Activated T-cell treated with anti-CD3 and anti-CD28 coated beads, Interleukin-2, amount 50 U/mL, for 1 hour (primary cell): Measurements from ENCODE around the gene EVC2.
"Not testable (repeated sequence)": the region's sequence is repeated elsewhere in the genome, so short reads cannot be mapped to it uniquely, and the experiment has no call there.

Experiments
- DNase-seq: peaks from one replicate; pipeline ENCODE4 v3.0.0-alpha.2; 2020

EVC2 gene

DNA sequence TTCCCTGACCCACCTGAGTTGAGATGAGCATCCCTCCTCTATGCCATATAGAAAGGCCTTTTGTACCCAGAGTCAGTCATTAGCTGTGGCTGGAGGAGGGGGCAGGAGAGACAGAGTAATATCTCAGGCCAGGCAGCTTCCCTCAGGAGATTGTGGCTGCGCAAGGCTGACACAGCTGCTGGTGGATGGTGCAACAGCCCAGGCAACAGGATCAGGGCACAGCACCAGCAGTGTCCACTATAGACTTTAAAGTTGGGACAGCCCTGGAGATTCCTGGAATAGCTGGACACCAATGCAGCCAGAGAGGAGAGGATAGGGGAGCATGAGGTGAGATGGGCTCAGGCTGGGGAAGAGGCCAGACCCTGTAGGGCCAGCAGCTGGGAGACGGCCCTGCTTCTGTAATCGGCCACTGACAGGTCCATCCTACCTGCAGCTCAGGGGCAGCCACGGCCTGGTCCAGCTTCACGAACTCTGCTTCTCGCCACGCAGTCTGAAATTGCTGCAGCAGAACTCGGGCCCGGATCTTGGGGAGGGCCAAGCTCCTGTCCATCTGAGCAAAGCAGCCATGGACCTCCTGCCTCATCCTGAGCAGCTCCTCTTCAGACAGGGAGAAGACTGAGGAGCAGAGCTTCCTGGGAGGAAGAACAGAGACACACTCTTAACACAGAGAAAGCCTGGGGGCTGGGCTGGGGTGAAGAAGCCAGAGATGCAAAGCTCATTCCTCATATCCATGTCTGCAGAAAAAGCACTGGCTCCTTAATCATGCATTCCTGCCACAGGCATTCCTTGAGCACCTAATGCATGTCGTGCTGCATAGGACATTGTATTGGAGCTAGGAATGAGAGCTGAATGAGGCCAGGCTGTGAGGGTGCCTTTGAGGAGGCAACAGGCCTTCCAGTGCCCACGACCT lies 90.1 kb downstream of the EVC2 start:
- no peak for DNase-seq

GRCh38 chr4:5616331-5616950 lies 91.9 kb downstream of the EVC2 start:
- no peak for DNase-seq

GRCh38 chr4:5615496-5616075 lies 92.8 kb downstream of the EVC2 start:
- DNase-seq: no peak

GRCh38 chr4:5611750-5612149 lies 96.6 kb downstream of the EVC2 start:
- DNase-seq: no peak

DNA sequence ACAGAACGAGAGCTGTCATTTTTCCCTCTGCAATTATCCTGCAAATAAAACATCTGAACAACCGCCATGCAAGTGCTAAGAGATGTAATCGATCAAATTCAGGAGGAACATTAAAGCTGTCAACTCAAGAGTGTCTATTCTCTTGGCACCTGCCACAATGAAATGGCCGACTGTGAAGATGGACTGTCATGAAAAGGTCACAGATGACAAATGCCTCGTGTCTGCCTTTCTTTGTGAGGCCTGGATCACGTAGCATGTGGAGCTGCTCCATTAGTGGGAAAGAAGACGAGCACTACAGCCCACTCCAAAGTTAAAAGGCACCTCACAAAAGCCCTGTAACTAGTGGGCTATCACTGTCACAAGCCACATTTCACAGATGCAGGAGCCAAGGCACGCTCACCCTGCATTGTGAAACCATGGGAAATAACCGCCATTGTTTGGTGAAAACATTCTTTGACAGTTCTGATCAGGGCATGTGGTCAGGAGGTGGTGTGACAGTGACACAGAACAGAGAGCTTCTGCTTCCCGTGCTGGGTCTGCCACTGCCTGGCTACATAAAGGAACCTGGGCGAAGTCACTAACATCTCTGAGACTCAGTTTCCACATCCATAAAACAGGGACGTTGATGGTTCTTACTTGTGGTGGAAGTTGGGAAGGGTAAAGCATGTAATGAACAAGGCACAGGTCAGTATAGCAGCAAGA lies 98.9 kb downstream of the EVC2 start:
- no peak for DNase-seq

- not testable (repeated sequence) for DNase-seq
Measured at GRCh38 chr4:5593828-5594227, 114.5 kb downstream of the EVC2 start.

DNA sequence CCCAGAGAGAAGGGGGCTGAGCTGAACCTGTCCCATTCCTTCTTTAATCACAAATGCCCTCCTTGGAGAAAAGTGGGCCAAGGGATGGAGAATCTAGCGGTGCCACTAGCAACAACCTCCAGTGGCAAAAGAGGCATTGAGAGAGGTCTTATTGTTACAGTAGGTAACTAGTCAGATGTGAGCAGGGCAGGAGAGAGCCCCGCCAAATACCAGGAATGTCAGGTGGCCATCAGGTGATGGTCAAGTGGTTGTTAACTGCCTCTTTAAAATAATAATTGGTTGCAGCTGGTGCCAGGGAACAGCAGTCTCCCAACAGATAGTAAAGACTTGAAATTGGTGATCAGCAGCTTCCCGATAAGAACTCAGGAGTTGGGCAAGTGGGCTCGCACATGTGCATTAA lies 116.1 kb downstream of the EVC2 start:
- DNase-seq: no peak

- DNase-seq: no peak
Measured at GRCh38 chr4:5589495-5589894, 118.9 kb downstream of the EVC2 start.

DNA sequence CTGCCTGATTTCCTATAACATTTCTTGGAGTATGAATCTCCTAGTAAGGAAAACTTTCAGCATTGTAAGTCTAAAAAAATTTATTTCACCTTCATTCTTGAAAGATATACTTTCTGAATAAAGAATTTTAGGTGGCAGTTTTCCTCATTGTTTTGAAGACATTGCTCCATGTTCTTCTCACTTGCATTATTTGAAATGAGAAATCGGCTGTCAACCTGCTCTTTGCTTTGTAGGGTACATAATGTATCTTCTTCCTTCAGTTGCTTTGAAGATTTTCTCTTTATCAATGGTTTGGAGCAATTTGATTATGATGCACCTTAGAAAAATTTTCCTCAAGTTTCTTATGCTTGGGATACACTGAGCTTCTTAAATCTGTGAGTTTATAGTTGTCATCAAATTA lies 120.3 kb downstream of the EVC2 start:
- no peak for DNase-seq

DNA sequence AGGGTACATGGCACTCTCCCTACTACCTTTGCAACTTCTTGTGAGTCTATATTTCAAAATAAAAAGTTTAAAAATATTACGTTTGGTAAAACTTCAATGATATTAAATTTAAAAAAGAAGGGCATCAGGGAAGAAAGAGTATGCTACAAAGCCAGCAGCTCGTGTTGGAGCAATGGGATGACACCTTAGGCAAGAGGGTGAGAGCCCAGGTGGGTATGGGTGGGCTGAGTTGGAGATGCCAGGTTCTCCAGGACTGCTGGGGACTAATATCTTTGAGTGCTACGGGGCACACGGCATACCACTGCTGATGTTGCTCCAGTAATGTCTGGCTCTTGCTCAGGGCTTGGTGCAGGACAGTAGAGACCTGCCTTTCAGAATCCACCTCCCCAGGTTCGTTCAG lies 132.4 kb downstream of the EVC2 start:
- no peak for DNase-seq

DNA sequence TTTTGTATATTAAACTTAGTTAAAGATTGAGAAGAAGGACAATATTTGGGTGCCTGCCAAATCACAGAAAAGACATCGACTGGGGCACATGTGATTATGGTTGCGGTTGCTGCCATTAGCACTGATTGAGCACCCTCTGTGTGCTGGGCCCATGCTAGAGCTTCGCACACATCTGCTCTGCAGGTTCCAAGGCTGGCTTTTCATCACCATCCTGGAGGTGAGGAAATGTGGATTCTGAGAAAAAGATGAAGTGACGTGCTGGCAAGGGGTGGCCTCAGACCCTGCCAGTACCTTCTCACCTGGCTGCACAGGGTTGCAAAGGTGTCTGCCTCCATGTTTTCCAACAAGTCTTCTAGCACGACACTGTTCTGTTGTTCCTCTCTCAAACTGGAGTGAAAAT lies 134.0 kb downstream of the EVC2 start:
- DNase-seq: no peak

GRCh38 chr4:5573965-5574364 lies 134.4 kb downstream of the EVC2 start:
- DNase-seq: no peak

- no peak for DNase-seq
Measured at GRCh38 chr4:5572751-5573150, 135.6 kb downstream of the EVC2 start.

GRCh38 chr4:5572114-5572513 lies 136.2 kb downstream of the EVC2 start:
- DNase-seq: no peak

GRCh38 chr4:5571646-5572045 lies 136.7 kb downstream of the EVC2 start:
- DNase-seq: no peak

- DNase-seq: no peak
Measured at GRCh38 chr4:5569451-5569850, 138.9 kb downstream of the EVC2 start.

GRCh38 chr4:5568931-5569330 lies 139.4 kb downstream of the EVC2 start:
- no peak for DNase-seq

DNA sequence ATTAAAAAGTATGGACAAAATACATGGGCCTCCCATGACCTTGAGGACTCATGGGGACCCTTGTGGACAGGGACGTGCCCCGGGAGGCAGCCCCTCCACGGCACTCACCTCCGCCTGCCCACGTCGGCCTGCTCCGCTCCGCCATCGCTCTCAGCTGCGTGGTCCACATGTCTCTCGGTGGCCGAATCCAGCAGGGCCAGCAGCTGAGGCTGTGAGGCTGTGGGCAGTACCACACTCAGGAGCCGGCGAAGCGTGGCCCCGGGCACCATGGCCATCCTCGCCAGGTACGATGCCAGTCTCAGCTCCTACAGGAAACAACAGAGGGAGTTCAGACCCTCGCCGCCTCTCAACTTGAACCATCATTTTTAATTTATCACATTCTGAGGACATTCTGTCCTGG lies 140.0 kb downstream of the EVC2 start:
- no peak for DNase-seq

- no peak for DNase-seq
Measured at GRCh38 chr4:5566991-5567390, 141.4 kb downstream of the EVC2 start.

DNA sequence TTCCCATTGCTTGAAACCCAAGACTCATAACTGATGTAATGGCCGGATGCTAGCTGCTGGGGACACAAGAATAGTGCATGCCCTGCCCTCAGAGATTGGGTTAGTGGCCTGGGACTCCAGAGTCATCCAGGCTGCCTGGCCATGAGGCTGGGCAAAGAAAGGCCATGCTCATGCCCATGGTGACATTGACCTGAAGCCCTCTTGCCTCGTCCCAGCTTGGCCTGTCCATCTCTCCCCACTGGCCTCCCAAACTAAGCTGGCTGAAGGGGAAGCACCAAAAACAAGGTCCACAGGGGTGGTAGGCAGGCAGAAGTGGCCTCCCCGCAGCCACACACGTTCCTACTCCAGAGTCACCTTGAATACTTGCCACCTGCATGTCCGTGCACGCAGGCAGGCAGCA lies 141.8 kb downstream of the EVC2 start:
- no peak for DNase-seq

DNA sequence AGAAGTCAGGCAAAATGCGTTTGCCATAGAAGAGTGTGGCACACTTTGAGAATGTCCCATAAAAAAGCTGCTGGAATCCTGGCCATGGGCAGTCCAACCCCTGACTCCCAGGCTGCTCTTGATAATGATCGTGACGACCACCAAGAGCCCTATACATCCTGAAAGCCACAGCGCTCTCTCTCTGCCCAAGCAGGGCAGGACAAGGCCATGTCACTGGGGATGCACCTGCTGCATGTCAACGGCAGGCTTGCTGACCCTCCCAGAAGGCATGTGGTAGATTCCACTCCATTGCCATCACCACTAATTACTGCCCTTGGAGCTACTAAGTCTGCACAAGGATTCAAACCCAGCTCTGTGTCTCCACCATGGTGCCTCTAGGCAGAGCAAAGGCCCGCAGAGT lies 144.5 kb downstream of the EVC2 start:
- no peak for DNase-seq

DNA sequence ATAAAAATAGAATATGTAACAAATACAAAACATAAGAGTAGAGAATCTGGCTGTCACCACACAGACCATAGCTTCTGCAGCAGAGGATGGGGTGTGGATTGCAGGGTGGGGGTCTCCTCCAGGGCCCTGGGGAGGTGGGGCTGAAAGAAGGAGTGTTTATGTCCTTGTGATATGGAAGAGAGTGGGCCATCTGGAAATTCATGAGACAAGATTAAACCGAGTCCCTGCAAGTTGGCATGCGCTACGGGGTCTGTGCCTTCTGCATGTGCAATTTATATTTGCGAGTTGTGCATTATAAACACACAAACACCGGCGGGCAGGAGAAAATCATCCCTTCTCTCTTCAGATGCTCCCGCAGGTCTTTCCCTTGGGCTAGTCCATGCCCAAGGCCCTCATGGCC lies 145.9 kb downstream of the EVC2 start:
- DNase-seq: no peak

DNA sequence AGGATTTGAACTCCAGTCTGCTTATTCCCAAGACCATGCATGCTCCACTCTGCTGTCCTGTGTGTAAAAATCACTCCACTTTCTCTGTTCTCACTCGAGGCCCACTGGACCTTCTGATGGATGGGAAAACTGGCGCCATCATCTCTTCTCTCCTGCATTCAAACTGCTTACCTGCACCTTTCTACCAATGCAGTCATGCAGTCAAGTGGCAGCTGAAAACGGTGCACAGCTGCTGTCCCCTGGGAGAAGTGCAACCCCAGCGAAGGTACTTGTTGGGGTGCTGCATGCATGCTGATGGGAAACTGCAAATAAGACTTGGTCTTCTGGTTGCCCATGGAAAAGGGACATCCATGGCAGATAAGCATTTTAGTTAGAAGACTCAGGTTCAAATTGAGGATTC lies 147.1 kb downstream of the EVC2 start:
- DNase-seq: no peak

DNA sequence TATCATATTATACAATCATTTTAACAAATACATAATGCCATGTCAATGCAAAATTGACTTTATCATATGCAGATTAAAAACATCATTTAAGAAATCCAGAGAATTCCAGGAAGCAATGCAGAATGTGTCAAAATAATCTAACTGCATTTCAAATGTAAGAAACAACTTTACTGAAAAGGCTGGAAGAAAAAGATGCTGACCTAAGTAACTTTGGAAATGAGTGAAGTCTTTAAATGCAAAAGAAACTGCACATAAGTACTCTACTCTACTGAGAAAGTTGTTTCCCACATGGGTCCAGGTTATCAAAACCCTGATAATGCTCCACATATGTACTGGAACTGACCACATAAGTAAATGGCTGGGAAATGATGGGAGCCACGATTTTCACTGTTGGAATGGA lies 149.9 kb downstream of the EVC2 start:
- DNase-seq: no peak
